LNCAP (cell line): Measurements from ENCODE around the gene PTPN11.

Source experiments
- CTCF ChIP-seq: fragments of 450-650 bp; IDR thresholded peaks from 2 replicates; pipeline ENCODE4 v1.5.1; 2017; ENCODE audit warnings: mild to moderate bottlenecking

Gene PTPN11

GRCh38 chr12:112537710-112538396, 119.1 kb downstream of the PTPN11 start:
- no peak for TF ChIP-seq CTCF

- TF ChIP-seq CTCF = no peak
Observed at GRCh38 chr12:112538740-112539139, 120.0 kb downstream of the PTPN11 start.

GRCh38 chr12:112539221-112539620, 120.5 kb downstream of the PTPN11 start:
- TF ChIP-seq CTCF = peak; percentile 27; the same call in 1 of the 2 replicates

GRCh38 chr12:112540021-112540420, 121.3 kb downstream of the PTPN11 start:
- TF ChIP-seq CTCF = no peak

- TF ChIP-seq CTCF = no peak
Observed at GRCh38 chr12:112543751-112544150, 125.0 kb downstream of the PTPN11 start.

- TF ChIP-seq CTCF = no peak
Observed at GRCh38 chr12:112546339-112546738, 127.6 kb downstream of the PTPN11 start.

GRCh38 chr12:112546996-112547395, 128.2 kb downstream of the PTPN11 start:
- no peak for TF ChIP-seq CTCF

GRCh38 chr12:112549031-112549430, 130.3 kb downstream of the PTPN11 start:
- TF ChIP-seq CTCF = no peak
